Esophagus squamous epithelium (tissue), 5 donors: ENCODE data around the gene NR2F1-AS1. TPM values are rescaled to one million over a fixed set of nuclear protein-coding genes. Genes with fewer than 3 reads are reported as not detected.
A peak's percentile ranks its signal among the peaks of the same experiment; 100 is the strongest.

ENCODE experiments used
- DNase-seq: peaks from one replicate; lab custom pipeline; 2025; lab: John Stamatoyannopoulos, UW
- H3K27ac ChIP-seq, 4 donors: fragments of 200-600 bp; sonication (generic); one replicate each; pipeline ENCODE4 v1.5.1; 2016 to 2019; ENCODE audit warnings: mild to moderate bottlenecking in 1 of 4
- H3K27me3 ChIP-seq, 4 donors: fragments of 200-600 bp; sonication (generic); 1 replicate in 3 of 4; 2 replicates in 1 of 4; pipeline versions ENCODE4 v1.5.1 to v1.6.0; 2017 to 2021; ENCODE audit warnings: antibody characterized with exemption in 1 of 4
- H3K36me3 ChIP-seq, 3 donors: fragments of 200-600 bp; sonication (generic); one replicate each; pipeline ENCODE4 v1.5.1; 2016 to 2019
- H3K4me1 ChIP-seq, 3 donors: fragments of 200-600 bp; sonication (generic); one replicate each; pipeline ENCODE4 v1.5.1; 2017 to 2019
- H3K4me3 ChIP-seq, 4 donors: fragments of 200-600 bp; sonication (generic); 1 replicate in 3 of 4; 2 replicates in 1 of 4; pipeline ENCODE4 v1.5.1; 2016 to 2019; ENCODE audit warnings: mild to moderate bottlenecking in 2 of 4, moderate library complexity in 1 of 4
- H3K9me3 ChIP-seq, 3 donors: fragments of 200-600 bp; sonication (generic); one replicate each; pipeline ENCODE4 v1.5.1; 2016 to 2019
- CTCF ChIP-seq, 6 experiments: fragments of 450-650 bp in 4 of 6; fragments of 200-600 bp in 2 of 6; sonication (generic) in 2 of 6; IDR thresholded peaks; one replicate each; pipeline ENCODE4 v1.5.1; 2016 to 2019; ENCODE audit warnings: antibody characterized with exemption in 6 of 6, mild to moderate bottlenecking in 4 of 6, moderate library complexity in 4 of 6
- POLR2A ChIP-seq, 4 donors: fragments of 450-650 bp; IDR thresholded peaks; one replicate each; pipeline ENCODE4 v1.6.1; 2017; ENCODE audit warnings: antibody characterized with exemption in 4 of 4, mild to moderate bottlenecking in 4 of 4, moderate library complexity in 3 of 4
- WGBS, 2 donors: methylation state at CpG; one replicate each; pipeline ENCODE4 v1.1.5; 2018; 5-methylcytosine and 5-hydroxymethylcytosine counted together
- intact Hi-C: fragments of 100-400 bp; cut with DNase I; formaldehyde crosslinking; loops from one replicate; pipeline ENCODE4 v1.15.0; 2022
- total RNA-seq, 4 donors: library from RNA; depleted of rRNA; stranded (reverse); fragments of >200 nt; gene quantifications; one replicate each; pipeline ENCODE4 v1.1.0, GENCODE V29; 2016
- donor health status: DM: yes; HTN: yes; CAD: no.

NR2F1-AS1 gene
- total RNA-seq, 4 donors from 2014 or later, result 0.49 to 11.3 (median 1.5) TPM

- WGBS, 2 donors, result 24 to 48% methylated on average over 5 of the region's 5 CpGs
- Histone ChIP-seq H3K9me3 (no peaks in the 10 kb centered on the region), H3K36me3 (no peaks in the 10 kb centered on the region), H3K4me3 (peak overlapping the region in 1 of 4 donors; percentile 9), H3K4me1 (peaks cover 0 to 6% (median 5%) of the 10 kb centered on the region in 3 donors), H3K27ac (no peak overlapping the region), H3K27me3 (no peaks in the 10 kb centered on the region)
- TF ChIP-seq CTCF (IDR thresholded peaks at IDR 0.05) (no peak), POLR2A (IDR thresholded peaks at IDR 0.05) (no peak)
- DNase-seq, result no peak
- intact Hi-C loops, result no loop called here
These were observed 221.1 kb downstream of the NR2F1-AS1 start for GRCh38 chr5:93359960-93360305.

Other genes with a start within 250 kb of the NR2F1-AS1 start
- gene NR2F1, start 2.0 kb upstream of the NR2F1-AS1 start, total RNA-seq, result 10 to 100 TPM in 1 of 4 donors, 1 to 10 TPM in 3; 1.9 to 26.3 (median 3.7) TPM
- gene POU5F2, start 160.4 kb upstream of the NR2F1-AS1 start, total RNA-seq, result 1 to 10 TPM in 3 of 4 donors, under 1 TPM in 1; 0.73 to 3.8 (median 2.2) TPM